Measurements from ENCODE around the gene LAMB4.

GRCh38 chr7:108144931-108145330, 14.8 kb upstream of the LAMB4 start:
- TF ChIP-seq CTCF (IDR thresholded peaks at IDR 0.05 in 8 of 11, conservative IDR thresholded peaks at IDR 0.05 in 3 of 11) (no peak), POLR2A (IDR thresholded peaks at IDR 0.05) (no peak), POLR2AphosphoS5 (IDR thresholded peaks at IDR 0.05) (no peak)
